GM23338 (cell line): Measurements from ENCODE around the gene SNRPD3. TPM values are rescaled to one million over a fixed set of nuclear protein-coding genes. Genes with fewer than 3 reads are reported as not detected.

ENCODE experiments used
- ATAC-seq: fragments of 200-7000 bp; cut with Tn5 transposase; 3 replicates; pipeline ENCODE4 v1.9.1; 2020
- DNase-seq: peaks from one replicate; pipeline ENCODE4 v3.0.0-alpha.2; 2015; ENCODE audit warnings: low spot score
- H2AFZ ChIP-seq: fragments of 200-600 bp; sonication (generic); 2 replicates; pipeline ENCODE4 v1.8.0; 2016; ENCODE audit warnings: antibody characterized with exemption, mild to moderate bottlenecking, moderate library complexity
- H3F3A ChIP-seq: fragments of 200-600 bp; sonication (generic); replicated peaks from 2 replicates; pipeline ENCODE4 v1.8.0; 2017; ENCODE audit warnings: antibody characterized with exemption, mixed run types, low read depth
- H3K27ac ChIP-seq: fragments of 200-600 bp; sonication (generic); 2 replicates; pipeline ENCODE4 v1.6.1; 2016; ENCODE audit warnings: low read depth
- H3K27me3 ChIP-seq: fragments of 200-600 bp; sonication (generic); 2 replicates; pipeline ENCODE4 v1.8.0; 2016; ENCODE audit warnings: mild to moderate bottlenecking, mixed run types, moderate library complexity; ENCODE audit not compliant: insufficient read depth
- H3K36me3 ChIP-seq: fragments of 200-600 bp; sonication (generic); 2 replicates; pipeline ENCODE4 v1.8.0; 2016; ENCODE audit warnings: mild to moderate bottlenecking; ENCODE audit not compliant: insufficient read depth
- H3K4me1 ChIP-seq: fragments of 200-600 bp; sonication (generic); 2 replicates; pipeline ENCODE4 v1.8.0; 2016; ENCODE audit warnings: mild to moderate bottlenecking, moderate library complexity; ENCODE audit not compliant: insufficient read depth
- H3K4me2 ChIP-seq: fragments of 200-600 bp; sonication (generic); 2 replicates; pipeline ENCODE4 v1.7.1; 2017; ENCODE audit warnings: mixed run types
- H3K4me3 ChIP-seq: fragments of 200-600 bp; sonication (generic); 2 replicates; pipeline ENCODE4 v1.6.1; 2016; ENCODE audit warnings: mixed run types
- H3K79me2 ChIP-seq: fragments of 200-600 bp; sonication (generic); replicated peaks from 2 replicates; pipeline ENCODE4 v1.8.0; 2017; ENCODE audit warnings: mild to moderate bottlenecking; ENCODE audit not compliant: insufficient read depth
- H3K9me2 ChIP-seq: fragments of 200-600 bp; sonication (generic); 2 replicates; pipeline ENCODE4 v1.8.0; 2017; ENCODE audit not compliant: insufficient read depth
- H4K20me1 ChIP-seq: fragments of 200-600 bp; sonication (generic); replicated peaks from 2 replicates; pipeline ENCODE4 v1.8.0; 2017; ENCODE audit warnings: mild to moderate bottlenecking; ENCODE audit not compliant: insufficient read depth
- H3K27ac Mint-ChIP-seq: 2 replicates; pipeline ENCODE4 v1.8.0; 2020; ENCODE audit warnings: inconsistent platforms, mild to moderate bottlenecking, moderate library complexity, mixed read lengths
- H3K27me3 Mint-ChIP-seq: 3 replicates; pipeline ENCODE4 v1.8.0; 2022; ENCODE audit warnings: low read depth, mild to moderate bottlenecking, moderate library complexity, mixed read lengths, inconsistent platforms; ENCODE audit not compliant: insufficient read depth, poor library complexity
- H3K36me3 Mint-ChIP-seq: 3 replicates; pipeline ENCODE4 v1.8.0; 2021; ENCODE audit warnings: low read depth, mild to moderate bottlenecking, inconsistent platforms, moderate library complexity, mixed read lengths
- H3K4me1 Mint-ChIP-seq: 3 replicates; pipeline ENCODE4 v1.8.0; 2020; ENCODE audit warnings: mild to moderate bottlenecking, inconsistent platforms, mixed read lengths
- H3K4me3 Mint-ChIP-seq: 3 replicates; pipeline ENCODE4 v1.8.0; 2021; ENCODE audit warnings: moderate library complexity, mild to moderate bottlenecking, inconsistent platforms, mixed read lengths
- H3K9me3 Mint-ChIP-seq: 3 replicates; pipeline ENCODE4 v1.8.0; 2020; ENCODE audit warnings: moderate library complexity, mild to moderate bottlenecking, inconsistent platforms, mixed read lengths
- CREB1 ChIP-seq: fragments of 250-450 bp; sonication (Bioruptor Pico); IDR thresholded peaks from 2 replicates; pipeline ENCODE4 v1.5.0; 2020; ENCODE audit warnings: low read depth, mild to moderate bottlenecking, moderate library complexity
- CTCF ChIP-seq, 2 experiments: fragments of 200-600 bp in 1 of 2; sonication (generic) in 1 of 2; conservative IDR thresholded peaks; 2 replicates each; pipeline versions ENCODE4 v1.5.1 to v1.6.1; 2016 to 2017; ENCODE audit warnings: antibody characterized with exemption in 2 of 2, low read depth in 2 of 2, mild to moderate bottlenecking in 2 of 2, moderate library complexity in 1 of 2
- EZH2 ChIP-seq: fragments of 200-600 bp; sonication (generic); IDR thresholded peaks from one replicate; pipeline ENCODE4 v1.8.0; 2017; ENCODE audit warnings: antibody characterized with exemption, mild to moderate bottlenecking, low read depth; ENCODE audit not compliant: unreplicated experiment
- EZH2phosphoT487 ChIP-seq: fragments of 200-600 bp; sonication (generic); IDR thresholded peaks from one replicate; pipeline ENCODE4 v1.8.1; 2018; ENCODE audit warnings: antibody characterized with exemption; ENCODE audit not compliant: unreplicated experiment
- JUNB ChIP-seq: IDR thresholded peaks from one replicate; pipeline ENCODE4 v1.6.1; 2016; ENCODE audit warnings: antibody characterized with exemption; ENCODE audit not compliant: unreplicated experiment
- NANOG ChIP-seq: IDR thresholded peaks from 2 replicates; pipeline ENCODE4 v1.6.1; 2016; ENCODE audit warnings: antibody characterized with exemption, borderline replicate concordance
- STAT1 ChIP-seq: IDR thresholded peaks from one replicate; pipeline ENCODE4 v1.6.1; 2016; ENCODE audit warnings: antibody characterized with exemption; ENCODE audit not compliant: unreplicated experiment
- ZNF331 ChIP-seq: fragments of 250-450 bp; sonication (Bioruptor Pico); IDR thresholded peaks from 2 replicates; pipeline ENCODE4 v1.5.0; 2020; ENCODE audit warnings: low read depth, mild to moderate bottlenecking, moderate library complexity
- polyA plus RNA-seq: library from polyadenylated mRNA; unstranded; fragments of >200 nt; fragmentation: Nextera tagmentation; extraction: Ambion mirVana; gene quantifications from 2 replicates; pipeline ENCODE4 v1.2.1, GENCODE V29; 2016
- total RNA-seq: library from RNA; depleted of rRNA; stranded (reverse); fragments of >200 nt; shearing (Covaris generic); gene quantifications from 2 replicates; pipeline ENCODE4 v1.2.3, GENCODE V29; 2014
- TF ChIP-seq, protein P1 (sequence below): IDR thresholded peaks from one replicate; pipeline ENCODE4 v1.6.1; 2018; ENCODE audit warnings: antibody characterized with exemption; ENCODE audit not compliant: unreplicated experiment
- TF ChIP-seq, protein P2 (sequence below): IDR thresholded peaks from 2 replicates; pipeline ENCODE4 v1.6.1; 2016; ENCODE audit warnings: antibody characterized with exemption

SNRPD3 gene
- total and polyA plus RNA-seq, 2 experiments from 2014 or later: 314 to 375 TPM

GRCh38 chr22:24563246-24563645 is 7.4 kb downstream of the SNRPD3 start (continued):
- TF ChIP-seq CTCF (conservative IDR thresholded peaks at IDR 0.05; ENCODE audit: low read depth in 2 of 2) (no peak), EZH2 (no peak), CREB1 (CRISPR knock-in tag) (no peak), EZH2phosphoT487 (no peak), STAT1 (no peak)
- TF ChIP-seq, protein P1, sequence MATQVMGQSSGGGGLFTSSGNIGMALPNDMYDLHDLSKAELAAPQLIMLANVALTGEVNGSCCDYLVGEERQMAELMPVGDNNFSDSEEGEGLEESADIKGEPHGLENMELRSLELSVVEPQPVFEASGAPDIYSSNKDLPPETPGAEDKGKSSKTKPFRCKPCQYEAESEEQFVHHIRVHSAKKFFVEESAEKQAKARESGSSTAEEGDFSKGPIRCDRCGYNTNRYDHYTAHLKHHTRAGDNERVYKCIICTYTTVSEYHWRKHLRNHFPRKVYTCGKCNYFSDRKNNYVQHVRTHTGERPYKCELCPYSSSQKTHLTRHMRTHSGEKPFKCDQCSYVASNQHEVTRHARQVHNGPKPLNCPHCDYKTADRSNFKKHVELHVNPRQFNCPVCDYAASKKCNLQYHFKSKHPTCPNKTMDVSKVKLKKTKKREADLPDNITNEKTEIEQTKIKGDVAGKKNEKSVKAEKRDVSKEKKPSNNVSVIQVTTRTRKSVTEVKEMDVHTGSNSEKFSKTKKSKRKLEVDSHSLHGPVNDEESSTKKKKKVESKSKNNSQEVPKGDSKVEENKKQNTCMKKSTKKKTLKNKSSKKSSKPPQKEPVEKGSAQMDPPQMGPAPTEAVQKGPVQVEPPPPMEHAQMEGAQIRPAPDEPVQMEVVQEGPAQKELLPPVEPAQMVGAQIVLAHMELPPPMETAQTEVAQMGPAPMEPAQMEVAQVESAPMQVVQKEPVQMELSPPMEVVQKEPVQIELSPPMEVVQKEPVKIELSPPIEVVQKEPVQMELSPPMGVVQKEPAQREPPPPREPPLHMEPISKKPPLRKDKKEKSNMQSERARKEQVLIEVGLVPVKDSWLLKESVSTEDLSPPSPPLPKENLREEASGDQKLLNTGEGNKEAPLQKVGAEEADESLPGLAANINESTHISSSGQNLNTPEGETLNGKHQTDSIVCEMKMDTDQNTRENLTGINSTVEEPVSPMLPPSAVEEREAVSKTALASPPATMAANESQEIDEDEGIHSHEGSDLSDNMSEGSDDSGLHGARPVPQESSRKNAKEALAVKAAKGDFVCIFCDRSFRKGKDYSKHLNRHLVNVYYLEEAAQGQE: no peak
- TF ChIP-seq, protein P2, sequence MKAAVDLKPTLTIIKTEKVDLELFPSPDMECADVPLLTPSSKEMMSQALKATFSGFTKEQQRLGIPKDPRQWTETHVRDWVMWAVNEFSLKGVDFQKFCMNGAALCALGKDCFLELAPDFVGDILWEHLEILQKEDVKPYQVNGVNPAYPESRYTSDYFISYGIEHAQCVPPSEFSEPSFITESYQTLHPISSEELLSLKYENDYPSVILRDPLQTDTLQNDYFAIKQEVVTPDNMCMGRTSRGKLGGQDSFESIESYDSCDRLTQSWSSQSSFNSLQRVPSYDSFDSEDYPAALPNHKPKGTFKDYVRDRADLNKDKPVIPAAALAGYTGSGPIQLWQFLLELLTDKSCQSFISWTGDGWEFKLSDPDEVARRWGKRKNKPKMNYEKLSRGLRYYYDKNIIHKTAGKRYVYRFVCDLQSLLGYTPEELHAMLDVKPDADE: no peak

- no peak overlapping the region for H3K4me2 ChIP-seq
- no peaks in the 10 kb centered on the region for H3K4me1 Mint-ChIP-seq
- no peak overlapping the region for H2AFZ ChIP-seq
- ATAC-seq (no peak), DNase-seq (no peak)
- peaks cover 32% of the 10 kb centered on the region for H3K36me3 ChIP-seq
- H3K9me2 ChIP-seq: no peaks in the 10 kb centered on the region
- H3K36me3 Mint-ChIP-seq: peaks cover 58% of the 10 kb centered on the region
- no peak overlapping the region for H3K4me3 Mint-ChIP-seq
- H3K4me3 ChIP-seq: no peak overlapping the region
- H3K27me3 Mint-ChIP-seq: no peaks in the 10 kb centered on the region
- no peaks in the 10 kb centered on the region for H3K27me3 ChIP-seq
- H4K20me1 ChIP-seq: peaks cover 62% of the 10 kb centered on the region
- no peak overlapping the region for H3K27ac ChIP-seq
- H3K9me3 Mint-ChIP-seq: no peaks in the 10 kb centered on the region
- 0 out of 2 replicates have a peak, but pooled peaks cover 5% of the 10 kb centered on the region for H3F3A ChIP-seq
- no peak overlapping the region for H3K27ac Mint-ChIP-seq
- H3K4me1 ChIP-seq: no peaks in the 10 kb centered on the region
- peaks cover 91% of the 10 kb centered on the region for H3K79me2 ChIP-seq
- TF ChIP-seq NANOG: no peak
- no peak for TF ChIP-seq JUNB
- no peak for TF ChIP-seq STAT1
- TF ChIP-seq, protein P1: no peak
- TF ChIP-seq ZNF331 (CRISPR knock-in tag): no peak
- no peak for TF ChIP-seq CTCF (conservative IDR thresholded peaks at IDR 0.05; ENCODE audit: low read depth in 2 of 2)
- no peak for TF ChIP-seq EZH2phosphoT487
These were observed 8.7 kb downstream of the SNRPD3 start for GRCh38 chr22:24564376-24565058.
